ENCODE results near the gene NAA30.
A peak's percentile ranks its signal among the peaks of the same experiment; 100 is the strongest.

Gene NAA30

DNA sequence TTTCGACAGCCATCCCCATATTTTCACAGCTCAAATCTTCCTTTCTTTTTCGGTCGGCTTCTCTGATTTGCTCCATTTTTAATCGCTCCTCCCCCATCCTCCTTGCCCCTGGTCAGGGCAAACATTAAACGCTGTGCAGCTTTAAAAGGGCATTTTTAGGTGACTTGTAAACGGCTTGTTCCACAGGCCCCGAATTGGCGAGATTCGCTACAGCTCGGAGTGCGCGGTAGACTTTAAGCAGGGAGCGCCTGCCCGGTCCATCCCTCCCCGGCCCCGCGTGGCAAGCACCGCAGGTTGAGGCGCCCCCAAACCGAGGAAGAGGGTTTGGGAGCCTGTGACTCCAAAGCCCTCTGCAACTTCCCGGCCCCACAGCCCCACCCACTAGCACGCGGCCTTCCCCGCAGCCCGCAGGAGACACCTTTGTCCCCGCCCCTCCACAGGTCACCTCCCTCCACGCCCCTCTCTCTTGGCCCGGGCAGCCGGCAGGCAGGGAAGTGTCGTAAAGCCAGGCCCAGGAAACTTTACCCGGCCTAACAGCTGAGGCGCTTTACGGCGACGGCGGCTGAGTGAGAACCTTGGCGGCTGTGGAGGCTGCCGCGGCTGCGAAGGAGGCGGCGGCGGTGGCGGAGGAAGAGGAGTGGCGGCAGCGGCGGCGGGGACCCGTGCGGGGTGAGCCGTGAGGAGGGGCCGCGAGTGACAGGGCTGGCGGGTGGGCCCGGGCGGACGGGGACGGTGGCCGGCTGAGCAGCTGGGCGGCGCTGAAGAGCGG is at the start of gene NAA30:
Gene NAA30, plus strand, starts transcription at position 550 of the 769 bp plus-strand sequence. CDS start 372 bp downstream, outside the sequence.
- no peaks in the 10 kb centered on the region for H3K9me3 ChIP-seq (ENCODE audit: control insufficient read depth, insufficient read depth, low read depth, low read length)
- peaks cover 0 to 17% of the 10 kb centered on the region in 2 experiments; a peak in 1 of 3 replicates for H3K36me3 ChIP-seq (ENCODE audit: control insufficient read depth in 2 of 2, insufficient read depth in 1 of 2, low read length in 2 of 2)
- ChIA-PET CTCF (interaction anchor here (0.6 kb wide), 1 partner anchor 231 kb away, joined by 3 read pairs; no protein-coding TSS in a partner anchor), POLR2A (interaction anchor here (0.7 to 1.3 kb wide), 5 partner anchors 9 to 31 kb away, joined by 3 read pairs; no protein-coding TSS in a partner anchor)
- peaks cover 12% of the 10 kb centered on the region for H3K4me1 ChIP-seq (ENCODE audit: control insufficient read depth, insufficient read depth, low read length)
- H3K27ac ChIP-seq (ENCODE audit: extremely low read depth, low read depth, low read length): peak within 1 kb of the TSS; percentile 89
- peak within 1 kb of the TSS; percentile 94 for H3K4me3 ChIP-seq (ENCODE audit: low read depth, low read length)
- TF ChIP-seq ZNF596 (tag by site-specific recombination; IDR thresholded peaks at IDR 0.05) (no peak), BCL11B (tag by site-specific recombination; IDR thresholded peaks at IDR 0.05; ENCODE audit: low read depth) (no peak), ZNF76 (tag by site-specific recombination; IDR thresholded peaks at IDR 0.05; ENCODE audit: borderline replicate concordance, low read depth) (no peak), SALL2 (tag by site-specific recombination; IDR thresholded peaks at IDR 0.05; ENCODE audit: borderline replicate concordance) (no peak), SETDB1 (IDR thresholded peaks at IDR 0.05; ENCODE audit: insufficient read length, low read length) (no peak), ZNF433 (tag by site-specific recombination; IDR thresholded peaks at IDR 0.05; ENCODE audit: low read depth) (no peak), OVOL3 (tag by site-specific recombination; IDR thresholded peaks at IDR 0.05) (no peak), ZNF555 (tag by site-specific recombination; conservative IDR thresholded peaks at IDR 0.05) (no peak), ZNF23 (tag by site-specific recombination; IDR thresholded peaks at IDR 0.05; ENCODE audit: borderline replicate concordance) (no peak), KLF16 (tag by site-specific recombination; IDR thresholded peaks at IDR 0.05) (peak; percentile 60; the same call in 1 of the 2 replicates), ZNF629 (tag by site-specific recombination; IDR thresholded peaks at IDR 0.05) (0 out of 2 replicates have a peak, but pooled peaks have one; percentile 24), ZNF114 (tag by site-specific recombination; IDR thresholded peaks at IDR 0.05) (no peak), SCRT2 (tag by site-specific recombination; IDR thresholded peaks at IDR 0.05) (peak; percentile 19; the same call in 1 of the 2 replicates), ZNF677 (tag by site-specific recombination; IDR thresholded peaks at IDR 0.05) (no peak), SCRT1 (tag by site-specific recombination; IDR thresholded peaks at IDR 0.05; ENCODE audit: borderline replicate concordance) (0 out of 2 replicates have a peak, but pooled peaks have one; percentile 9), ZNF623 (tag by site-specific recombination; IDR thresholded peaks at IDR 0.05) (no peak), ZNF157 (tag by site-specific recombination; IDR thresholded peaks at IDR 0.05) (no peak), ZNF354C (tag by site-specific recombination; IDR thresholded peaks at IDR 0.05; ENCODE audit: borderline replicate concordance, low read depth) (no peak), ZFP37 (tag by site-specific recombination; IDR thresholded peaks at IDR 0.05) (no peak), ZNF10 (tag by site-specific recombination; IDR thresholded peaks at IDR 0.05) (no peak), ZNF155 (tag by site-specific recombination; IDR thresholded peaks at IDR 0.05) (no peak), ZNF664 (tag by site-specific recombination; IDR thresholded peaks at IDR 0.05) (no peak), KLF9 (tag by site-specific recombination; IDR thresholded peaks at IDR 0.05; ENCODE audit: low read depth) (peak; percentile 95), ZNF530 (tag by site-specific recombination; IDR thresholded peaks at IDR 0.05; ENCODE audit: low read depth) (no peak)
- TF ChIP-seq, protein P1, sequence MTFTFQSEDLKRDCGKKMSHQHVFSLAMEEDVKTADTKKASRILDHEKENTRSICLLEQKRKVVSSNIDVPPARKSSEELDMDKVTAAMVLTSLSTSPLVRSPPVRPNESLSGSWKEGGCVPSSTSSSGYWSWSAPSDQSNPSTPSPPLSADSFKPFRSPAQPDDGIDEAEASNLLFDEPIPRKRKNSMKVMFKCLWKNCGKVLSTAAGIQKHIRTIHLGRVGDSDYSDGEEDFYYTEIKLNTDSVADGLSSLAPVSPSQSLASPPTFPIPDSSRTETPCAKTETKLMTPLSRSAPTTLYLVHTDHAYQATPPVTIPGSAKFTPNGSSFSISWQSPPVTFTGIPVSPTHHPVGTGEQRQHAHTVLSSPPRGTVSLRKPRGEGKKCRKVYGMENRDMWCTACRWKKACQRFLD (tag by site-specific recombination; IDR thresholded peaks at IDR 0.05): no peak
- TF ChIP-seq, protein P2, sequence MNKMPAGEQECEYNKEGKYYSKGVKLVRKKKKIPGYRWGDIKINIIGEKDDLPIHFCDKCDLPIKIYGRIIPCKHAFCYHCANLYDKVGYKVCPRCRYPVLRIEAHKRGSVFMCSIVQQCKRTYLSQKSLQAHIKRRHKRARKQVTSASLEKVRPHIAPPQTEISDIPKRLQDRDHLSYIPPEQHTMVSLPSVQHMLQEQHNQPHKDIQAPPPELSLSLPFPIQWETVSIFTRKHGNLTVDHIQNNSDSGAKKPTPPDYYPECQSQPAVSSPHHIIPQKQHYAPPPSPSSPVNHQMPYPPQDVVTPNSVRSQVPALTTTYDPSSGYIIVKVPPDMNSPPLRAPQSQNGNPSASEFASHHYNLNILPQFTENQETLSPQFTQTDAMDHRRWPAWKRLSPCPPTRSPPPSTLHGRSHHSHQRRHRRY (tag by site-specific recombination; IDR thresholded peaks at IDR 0.05): no peak
- TF ChIP-seq, protein P3, sequence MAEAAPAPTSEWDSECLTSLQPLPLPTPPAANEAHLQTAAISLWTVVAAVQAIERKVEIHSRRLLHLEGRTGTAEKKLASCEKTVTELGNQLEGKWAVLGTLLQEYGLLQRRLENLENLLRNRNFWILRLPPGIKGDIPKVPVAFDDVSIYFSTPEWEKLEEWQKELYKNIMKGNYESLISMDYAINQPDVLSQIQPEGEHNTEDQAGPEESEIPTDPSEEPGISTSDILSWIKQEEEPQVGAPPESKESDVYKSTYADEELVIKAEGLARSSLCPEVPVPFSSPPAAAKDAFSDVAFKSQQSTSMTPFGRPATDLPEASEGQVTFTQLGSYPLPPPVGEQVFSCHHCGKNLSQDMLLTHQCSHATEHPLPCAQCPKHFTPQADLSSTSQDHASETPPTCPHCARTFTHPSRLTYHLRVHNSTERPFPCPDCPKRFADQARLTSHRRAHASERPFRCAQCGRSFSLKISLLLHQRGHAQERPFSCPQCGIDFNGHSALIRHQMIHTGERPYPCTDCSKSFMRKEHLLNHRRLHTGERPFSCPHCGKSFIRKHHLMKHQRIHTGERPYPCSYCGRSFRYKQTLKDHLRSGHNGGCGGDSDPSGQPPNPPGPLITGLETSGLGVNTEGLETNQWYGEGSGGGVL (tag by site-specific recombination; IDR thresholded peaks at IDR 0.05): no peak
- TF ChIP-seq, protein P4, sequence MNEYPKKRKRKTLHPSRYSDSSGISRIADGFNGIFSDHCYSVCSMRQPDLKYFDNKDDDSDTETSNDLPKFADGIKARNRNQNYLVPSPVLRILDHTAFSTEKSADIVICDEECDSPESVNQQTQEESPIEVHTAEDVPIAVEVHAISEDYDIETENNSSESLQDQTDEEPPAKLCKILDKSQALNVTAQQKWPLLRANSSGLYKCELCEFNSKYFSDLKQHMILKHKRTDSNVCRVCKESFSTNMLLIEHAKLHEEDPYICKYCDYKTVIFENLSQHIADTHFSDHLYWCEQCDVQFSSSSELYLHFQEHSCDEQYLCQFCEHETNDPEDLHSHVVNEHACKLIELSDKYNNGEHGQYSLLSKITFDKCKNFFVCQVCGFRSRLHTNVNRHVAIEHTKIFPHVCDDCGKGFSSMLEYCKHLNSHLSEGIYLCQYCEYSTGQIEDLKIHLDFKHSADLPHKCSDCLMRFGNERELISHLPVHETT (tag by site-specific recombination; IDR thresholded peaks at IDR 0.05): no peak
- TF ChIP-seq, protein P5, sequence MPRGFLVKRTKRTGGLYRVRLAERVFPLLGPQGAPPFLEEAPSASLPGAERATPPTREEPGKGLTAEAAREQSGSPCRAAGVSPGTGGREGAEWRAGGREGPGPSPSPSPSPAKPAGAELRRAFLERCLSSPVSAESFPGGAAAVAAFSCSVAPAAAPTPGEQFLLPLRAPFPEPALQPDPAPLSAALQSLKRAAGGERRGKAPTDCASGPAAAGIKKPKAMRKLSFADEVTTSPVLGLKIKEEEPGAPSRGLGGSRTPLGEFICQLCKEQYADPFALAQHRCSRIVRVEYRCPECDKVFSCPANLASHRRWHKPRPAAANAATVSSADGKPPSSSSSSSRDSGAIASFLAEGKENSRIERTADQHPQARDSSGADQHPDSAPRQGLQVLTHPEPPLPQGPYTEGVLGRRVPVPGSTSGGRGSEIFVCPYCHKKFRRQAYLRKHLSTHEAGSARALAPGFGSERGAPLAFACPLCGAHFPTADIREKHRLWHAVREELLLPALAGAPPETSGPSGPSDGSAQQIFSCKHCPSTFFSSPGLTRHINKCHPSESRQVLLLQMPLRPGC (tag by site-specific recombination; IDR thresholded peaks at IDR 0.05): no peak
